Sigmoid colon (tissue), 4 donors: ENCODE data around the gene VAV1.

Experiments used
- EP300 ChIP-seq, 4 donors: sonication (generic); formaldehyde crosslinking; IDR thresholded peaks; one replicate each; pipeline ENCODE4 v1.6.1; 2017; ENCODE audit warnings: antibody characterized with exemption in 4 of 4
- TF ChIP-seq, protein P1 (sequence below), 4 experiments: fragments of 450-650 bp in 3 of 4; fragments of 200-600 bp in 1 of 4; IDR thresholded peaks; one replicate each; pipeline ENCODE4 v1.5.1; 2016 to 2019; ENCODE audit warnings: antibody characterized with exemption in 4 of 4, mild to moderate bottlenecking in 3 of 4, moderate library complexity in 2 of 4

DNA sequence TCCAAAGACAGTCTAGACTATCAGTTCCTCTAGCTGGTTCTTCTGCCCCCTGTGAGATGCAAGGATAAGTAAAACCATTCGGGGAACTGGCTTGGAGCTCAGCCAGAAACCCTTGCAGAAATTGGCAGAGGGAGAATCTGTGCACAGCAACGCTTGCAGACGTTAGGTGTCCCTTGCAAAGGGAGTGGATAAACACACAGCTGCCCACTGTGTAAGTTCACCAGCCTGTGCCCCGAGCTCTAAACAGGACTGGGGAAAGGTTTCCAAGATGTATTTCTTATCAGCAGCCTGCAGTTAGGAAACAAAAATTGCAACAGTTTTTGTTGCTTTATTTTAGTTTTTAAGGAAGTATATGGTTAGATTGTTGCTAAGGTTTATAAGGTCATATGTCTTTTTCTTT, 95.8 kb downstream of the VAV1 start:
- TF ChIP-seq, protein P1, sequence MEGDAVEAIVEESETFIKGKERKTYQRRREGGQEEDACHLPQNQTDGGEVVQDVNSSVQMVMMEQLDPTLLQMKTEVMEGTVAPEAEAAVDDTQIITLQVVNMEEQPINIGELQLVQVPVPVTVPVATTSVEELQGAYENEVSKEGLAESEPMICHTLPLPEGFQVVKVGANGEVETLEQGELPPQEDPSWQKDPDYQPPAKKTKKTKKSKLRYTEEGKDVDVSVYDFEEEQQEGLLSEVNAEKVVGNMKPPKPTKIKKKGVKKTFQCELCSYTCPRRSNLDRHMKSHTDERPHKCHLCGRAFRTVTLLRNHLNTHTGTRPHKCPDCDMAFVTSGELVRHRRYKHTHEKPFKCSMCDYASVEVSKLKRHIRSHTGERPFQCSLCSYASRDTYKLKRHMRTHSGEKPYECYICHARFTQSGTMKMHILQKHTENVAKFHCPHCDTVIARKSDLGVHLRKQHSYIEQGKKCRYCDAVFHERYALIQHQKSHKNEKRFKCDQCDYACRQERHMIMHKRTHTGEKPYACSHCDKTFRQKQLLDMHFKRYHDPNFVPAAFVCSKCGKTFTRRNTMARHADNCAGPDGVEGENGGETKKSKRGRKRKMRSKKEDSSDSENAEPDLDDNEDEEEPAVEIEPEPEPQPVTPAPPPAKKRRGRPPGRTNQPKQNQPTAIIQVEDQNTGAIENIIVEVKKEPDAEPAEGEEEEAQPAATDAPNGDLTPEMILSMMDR (IDR thresholded peaks at IDR 0.05) = no peak
- TF ChIP-seq EP300 (IDR thresholded peaks at IDR 0.05) = no peak
